HCT116 (cell line): ENCODE measurements around the gene CMBL. TPM values are rescaled to one million over a fixed set of nuclear protein-coding genes. Genes with fewer than 3 reads are reported as not detected.
A peak's percentile ranks its signal among the peaks of the same experiment; 100 is the strongest.

Source experiments
- ATAC-seq: fragments of 200-7000 bp; cut with Tn5 transposase; 2 replicates; pipeline ENCODE4 v1.9.1; 2020; ENCODE audit warnings: mild to moderate bottlenecking, moderate library complexity
- BruUV-seq: library from RNA; stranded (reverse); fragments of 400-500 nt; replicated peaks from 2 replicates; lab custom pipeline; 2021; lab: Mats Ljungman, UMichigan
- CTCF ChIA-PET: fragments of 300-600 bp; sonication (Branson Sonifier 250); formaldehyde crosslinking; loops from one replicate; lab custom pipeline; 2021; ENCODE audit warnings: antibody characterized with exemption; lab: Charles Lee
- POLR2A ChIA-PET: fragments of 300-600, 350-600 bp; sonication (Branson Sonifier 250); formaldehyde crosslinking; loops from one replicate; lab custom pipeline; 2021; ENCODE audit warnings: antibody characterized with exemption; lab: Charles Lee
- RAD21 ChIA-PET, 2 experiments: fragments of 300-600 bp; sonication (Branson Sonifier 250); formaldehyde crosslinking; loops; one replicate each; lab custom pipeline; 2023; ENCODE audit warnings: low total read pairs in 2 of 2; ENCODE audit not compliant: uncharacterized antibody in 2 of 2, unreplicated experiment in 2 of 2, low non-redundant PET in 1 of 2; lab: Charles Lee
- DNase-seq: peaks from one replicate; pipeline ENCODE4 v3.0.0-alpha.2; 2010; ENCODE audit warnings: low read depth, low spot score
- H2AFZ ChIP-seq: fragments of 200-600 bp; shearing (Covaris generic), sonication (generic); 2 replicates; pipeline ENCODE4 v1.6.1; 2017; ENCODE audit warnings: low read depth, mixed run types, mixed read lengths, antibody characterized with exemption, low read length; ENCODE audit not compliant: poor library complexity, severe bottlenecking
- H3K27ac ChIP-seq: 2 replicates; pipeline ENCODE4 v1.5.1; 2012; ENCODE audit warnings: low read depth, low read length
- H3K27me3 ChIP-seq: fragments of 200-600 bp; sonication (generic); 2 replicates; pipeline ENCODE4 v1.6.1; 2016; ENCODE audit warnings: mixed run types, low read length, mixed read lengths; ENCODE audit not compliant: insufficient read depth
- H3K36me3 ChIP-seq, 2 experiments: fragments of 200-500 bp in 1 of 2; fragments of 200-600 bp in 1 of 2; sonication (Bioruptor generic) in 1 of 2; sonication (generic) in 1 of 2; 2 replicates each; pipeline versions ENCODE4 v1.5.1 to v1.6.1; 2014 to 2016; ENCODE audit warnings: low read length in 2 of 2, inconsistent platforms in 1 of 2, mixed read lengths in 1 of 2, mixed run types in 1 of 2; ENCODE audit not compliant: insufficient read depth in 2 of 2, control insufficient read depth in 1 of 2
- H3K4me1 ChIP-seq, 2 experiments: fragments of 200-600 bp in 1 of 2; sonication (generic) in 1 of 2; 2 replicates each; pipeline versions ENCODE4 v1.5.1 to v1.6.1; 2012 to 2017; ENCODE audit warnings: low read length in 2 of 2, inconsistent platforms in 1 of 2, mild to moderate bottlenecking in 1 of 2, mixed read lengths in 1 of 2, mixed run types in 1 of 2, moderate library complexity in 1 of 2; ENCODE audit not compliant: insufficient read depth in 2 of 2, control insufficient read depth in 1 of 2
- H3K4me2 ChIP-seq: fragments of 200-600 bp; sonication (generic); 2 replicates; pipeline ENCODE4 v1.6.1; 2017; ENCODE audit warnings: mixed run types, low read length, mixed read lengths
- H3K4me3 ChIP-seq, 2 experiments: fragments of 200-600 bp in 1 of 2; sonication (generic) in 1 of 2; replicated peaks in 1 of 2; 2 replicates each; pipeline ENCODE4 v1.5.1; 2011 to 2016; ENCODE audit warnings: low read length in 2 of 2, control low read depth in 1 of 2, low read depth in 1 of 2, mild to moderate bottlenecking in 1 of 2, mixed read lengths in 1 of 2, mixed run types in 1 of 2
- H3K79me2 ChIP-seq: fragments of 200-600 bp; sonication (generic); 2 replicates; pipeline ENCODE4 v1.6.1; 2017; ENCODE audit warnings: mild to moderate bottlenecking, mixed run types, low read length, moderate library complexity, mixed read lengths; ENCODE audit not compliant: insufficient read depth
- H3K9ac ChIP-seq: fragments of 200-600 bp; sonication (generic); 2 replicates; pipeline ENCODE4 v1.6.1; 2016; ENCODE audit warnings: low read length, mixed read lengths
- H3K9me2 ChIP-seq: fragments of 200-600 bp; sonication (generic), shearing (Covaris generic); 2 replicates; pipeline ENCODE4 v1.6.1; 2017; ENCODE audit warnings: mixed run types, mild to moderate bottlenecking, moderate library complexity; ENCODE audit not compliant: insufficient read depth
- H3K9me3 ChIP-seq, 2 experiments: fragments of 200-500 bp in 1 of 2; fragments of 200-600 bp in 1 of 2; sonication (Bioruptor generic) in 1 of 2; sonication (generic) in 1 of 2; 2 replicates each; pipeline ENCODE4 v1.6.1; 2014 to 2017; ENCODE audit warnings: low read length in 2 of 2, mixed read lengths in 2 of 2, inconsistent platforms in 1 of 2, low read depth in 1 of 2, mild to moderate bottlenecking in 1 of 2, mixed run types in 1 of 2, moderate library complexity in 1 of 2; ENCODE audit not compliant: control insufficient read depth in 1 of 2, insufficient read depth in 1 of 2
- H4K20me1 ChIP-seq: fragments of 200-600 bp; sonication (generic), shearing (Covaris generic); 2 replicates; pipeline ENCODE4 v1.6.1; 2017; ENCODE audit warnings: mixed run types, mild to moderate bottlenecking, moderate library complexity; ENCODE audit not compliant: insufficient read depth
- CBX3 ChIP-seq: IDR thresholded peaks from 2 replicates; pipeline ENCODE4 v1.6.1; 2012; ENCODE audit warnings: low read depth
- CEBPB ChIP-seq: IDR thresholded peaks from 2 replicates; pipeline ENCODE4 v1.6.1; 2012; ENCODE audit warnings: low read depth
- EGR1 ChIP-seq: IDR thresholded peaks from 2 replicates; pipeline ENCODE4 v1.6.1; 2012; ENCODE audit warnings: low read depth
- ELF1 ChIP-seq: IDR thresholded peaks from 2 replicates; pipeline ENCODE4 v1.6.1; 2012; ENCODE audit warnings: low read depth, borderline replicate concordance
- EZH2 ChIP-seq: fragments of 200-600 bp; sonication (generic); IDR thresholded peaks from 2 replicates; pipeline ENCODE4 v1.6.1; 2017; ENCODE audit warnings: antibody characterized with exemption, mixed run types
- EZH2phosphoT487 ChIP-seq: fragments of 200-600 bp; IDR thresholded peaks from 2 replicates; pipeline ENCODE4 v1.6.1; 2018; ENCODE audit warnings: antibody characterized with exemption, borderline replicate concordance
- FOSL1 ChIP-seq: IDR thresholded peaks from 2 replicates; pipeline ENCODE4 v1.6.1; 2012; ENCODE audit warnings: low read depth
- JUND ChIP-seq: IDR thresholded peaks from 2 replicates; pipeline ENCODE4 v1.6.1; 2012
- POLR2A ChIP-seq: IDR thresholded peaks from 2 replicates; pipeline ENCODE4 v1.7.0; 2011; ENCODE audit warnings: borderline replicate concordance; ENCODE audit not compliant: insufficient read depth, insufficient read length; ENCODE audit errors: extremely low read depth
- POLR2AphosphoS5 ChIP-seq: IDR thresholded peaks from 2 replicates; pipeline ENCODE4 v1.6.1; 2011; ENCODE audit warnings: mild to moderate bottlenecking, low read depth, low read length, moderate library complexity
- SIN3A ChIP-seq: IDR thresholded peaks from 2 replicates; pipeline ENCODE4 v1.6.1; 2012; ENCODE audit warnings: low read depth
- SP1 ChIP-seq: IDR thresholded peaks from 2 replicates; pipeline ENCODE4 v1.6.1; 2012; ENCODE audit warnings: low read depth
- SRF ChIP-seq: IDR thresholded peaks from 2 replicates; pipeline ENCODE4 v1.6.1; 2012; ENCODE audit warnings: low read depth
- TCF7L2 ChIP-seq: IDR thresholded peaks from 2 replicates; pipeline ENCODE4 v1.7.0; 2011; ENCODE audit warnings: borderline replicate concordance, inconsistent platforms; ENCODE audit not compliant: insufficient read depth, insufficient read length; ENCODE audit errors: extremely low read depth
- YY1 ChIP-seq: IDR thresholded peaks from 2 replicates; pipeline ENCODE4 v1.6.1; 2011; ENCODE audit warnings: low read length, low read depth, moderate library complexity, mild to moderate bottlenecking; ENCODE audit not compliant: insufficient replicate concordance; ENCODE audit errors: extremely low read depth
- ZFX ChIP-seq: fragments of 450-650 bp; IDR thresholded peaks from 2 replicates; pipeline ENCODE4 v1.6.1; 2017
- intact Hi-C: fragments of 100-400 bp; cut with micrococcal nuclease; formaldehyde crosslinking; loops from 2 replicates; pipeline ENCODE4 v1.10.0; 2022
- total RNA-seq: library from RNA; stranded (reverse); gene quantifications from one replicate; pipeline ENCODE4 v1.2.1, GENCODE V29; 2021; ENCODE audit not compliant: unreplicated experiment
- TF ChIP-seq, protein P1 (sequence below), 3 experiments: fragments of 200-600 bp in 1 of 3; sonication (generic) in 1 of 3; IDR thresholded peaks in 2 of 3; conservative IDR thresholded peaks in 1 of 3; 2 replicates each; pipeline ENCODE4 v1.5.1; 2012 to 2017; ENCODE audit warnings: low read depth in 2 of 3, low read length in 2 of 3, antibody characterized with exemption in 1 of 3, borderline replicate concordance in 1 of 3, control low read depth in 1 of 3, mild to moderate bottlenecking in 1 of 3, mixed read lengths in 1 of 3, mixed run types in 1 of 3, moderate library complexity in 1 of 3; ENCODE audit not compliant: insufficient read depth in 1 of 3
- TF ChIP-seq, protein P2 (sequence below): IDR thresholded peaks from 2 replicates; pipeline ENCODE4 v1.6.1; 2012
- TF ChIP-seq, protein P3 (sequence below): IDR thresholded peaks from 2 replicates; pipeline ENCODE4 v1.6.1; 2012
- TF ChIP-seq, protein P4 (sequence below): IDR thresholded peaks from 2 replicates; pipeline ENCODE4 v1.6.1; 2011; ENCODE audit warnings: mild to moderate bottlenecking, low read length, moderate library complexity; ENCODE audit not compliant: insufficient replicate concordance; ENCODE audit errors: extremely low read depth

The CMBL gene
- total RNA-seq, 1 experiment from 2014 or later = 51.0 TPM

DNA sequence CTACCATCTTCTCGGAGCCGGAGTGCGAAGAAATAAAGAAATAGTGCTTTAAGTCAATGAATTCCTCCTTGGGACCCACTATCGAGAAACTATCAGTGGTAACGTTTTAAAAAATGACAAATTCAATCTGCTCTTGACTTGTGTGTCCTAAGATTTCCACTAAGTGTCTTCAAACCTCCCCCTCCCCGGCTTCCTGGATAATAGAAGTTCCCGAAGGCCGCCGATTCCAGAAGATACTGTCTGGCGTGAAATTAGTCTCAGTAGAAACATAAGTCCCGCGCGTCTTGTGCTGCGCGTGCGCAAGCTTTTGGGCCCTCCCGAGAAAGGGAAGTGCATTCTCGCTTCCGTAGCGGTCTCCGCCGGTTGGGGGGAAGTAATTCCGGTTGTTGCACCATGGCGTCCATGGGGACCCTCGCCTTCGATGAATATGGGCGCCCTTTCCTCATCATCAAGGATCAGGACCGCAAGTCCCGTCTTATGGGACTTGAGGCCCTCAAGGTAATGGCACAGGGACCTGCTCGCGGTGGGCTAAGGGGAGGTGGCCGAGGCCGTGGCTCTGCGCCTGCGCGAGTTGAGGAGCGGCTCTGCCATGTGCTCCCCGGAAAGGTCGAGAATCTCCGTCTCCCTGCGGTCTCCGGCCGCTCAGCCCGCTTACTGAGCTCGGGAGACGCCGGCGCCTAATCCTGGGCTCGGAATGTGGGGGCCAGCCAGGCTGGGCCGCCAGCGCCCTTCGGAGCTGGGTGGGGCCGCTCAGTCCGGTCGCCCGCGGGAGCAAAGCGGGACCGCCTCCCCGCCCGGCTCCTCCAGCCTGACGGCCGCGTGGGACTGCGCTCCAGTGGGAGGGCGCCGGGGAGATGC is 57.5 kb downstream of the CMBL start, which contains the start of gene CCT5:
TSS of gene CCT5 (plus strand) at position 333 of the 858 bp plus-strand sequence. CDS start at position 394, 61 bp downstream.
- ATAC-seq (peak; percentile 78), DNase-seq (peak; percentile 98)
- peak within 1 kb of the TSS; percentile 89 to 92 for H3K4me3 ChIP-seq
- H3K9ac ChIP-seq = peak within 1 kb of the TSS; percentile 94
- intact Hi-C loops = no loop called here
- peaks cover 82% of the 10 kb centered on the region for H3K79me2 ChIP-seq
- H3K9me2 ChIP-seq = no peaks in the 10 kb centered on the region
- ChIA-PET POLR2A (interaction anchor here (0.8 to 1.9 kb wide), 3 partner anchors 11 to 20 kb away, joined by 3 to 6 read pairs (median 3); no protein-coding TSS in a partner anchor), CTCF (no interaction called here), RAD21 (no interaction called here)
- peaks cover 14 to 24% of the 10 kb centered on the region in 2 experiments; a peak in 3 of 4 replicates for H3K36me3 ChIP-seq
- peaks cover 10 to 20% of the 10 kb centered on the region in 2 experiments; a peak in 3 of 4 replicates for H3K4me1 ChIP-seq
- H3K27me3 ChIP-seq = no peaks in the 10 kb centered on the region
- H3K27ac ChIP-seq = peak within 1 kb of the TSS; percentile 85
- peak within 1 kb of the TSS; percentile 72 for H2AFZ ChIP-seq
- H3K9me3 ChIP-seq = no peaks in the 10 kb centered on the region
- peaks cover 18% of the 10 kb centered on the region for H4K20me1 ChIP-seq
- H3K4me2 ChIP-seq = peak within 1 kb of the TSS; percentile 80
- BruUV-seq = TSS peak; percentile 49
- TF ChIP-seq ZFX (peak; percentile 77), YY1 (peak; percentile 34), POLR2AphosphoS5 (peak; percentile 79), EZH2phosphoT487 (no peak), FOSL1 (no peak), ELF1 (peak; percentile 60), CBX3 (no peak), SP1 (peak; percentile 67), JUND (no peak; the same call in 1 of the 2 replicates), CEBPB (no peak), EGR1 (no peak), TCF7L2 (no peak), SRF (no peak), POLR2A (peak; percentile 51), SIN3A (peak; percentile 17), EZH2 (no peak)
- TF ChIP-seq, protein P1, sequence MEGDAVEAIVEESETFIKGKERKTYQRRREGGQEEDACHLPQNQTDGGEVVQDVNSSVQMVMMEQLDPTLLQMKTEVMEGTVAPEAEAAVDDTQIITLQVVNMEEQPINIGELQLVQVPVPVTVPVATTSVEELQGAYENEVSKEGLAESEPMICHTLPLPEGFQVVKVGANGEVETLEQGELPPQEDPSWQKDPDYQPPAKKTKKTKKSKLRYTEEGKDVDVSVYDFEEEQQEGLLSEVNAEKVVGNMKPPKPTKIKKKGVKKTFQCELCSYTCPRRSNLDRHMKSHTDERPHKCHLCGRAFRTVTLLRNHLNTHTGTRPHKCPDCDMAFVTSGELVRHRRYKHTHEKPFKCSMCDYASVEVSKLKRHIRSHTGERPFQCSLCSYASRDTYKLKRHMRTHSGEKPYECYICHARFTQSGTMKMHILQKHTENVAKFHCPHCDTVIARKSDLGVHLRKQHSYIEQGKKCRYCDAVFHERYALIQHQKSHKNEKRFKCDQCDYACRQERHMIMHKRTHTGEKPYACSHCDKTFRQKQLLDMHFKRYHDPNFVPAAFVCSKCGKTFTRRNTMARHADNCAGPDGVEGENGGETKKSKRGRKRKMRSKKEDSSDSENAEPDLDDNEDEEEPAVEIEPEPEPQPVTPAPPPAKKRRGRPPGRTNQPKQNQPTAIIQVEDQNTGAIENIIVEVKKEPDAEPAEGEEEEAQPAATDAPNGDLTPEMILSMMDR (IDR thresholded peaks at IDR 0.05 in 2 of 3, conservative IDR thresholded peaks at IDR 0.05 in 1 of 3; ENCODE audit: borderline replicate concordance in 1 of 3, insufficient read depth in 1 of 3, low read depth in 2 of 3, low read length in 2 of 3) = no peak
- TF ChIP-seq, protein P2, sequence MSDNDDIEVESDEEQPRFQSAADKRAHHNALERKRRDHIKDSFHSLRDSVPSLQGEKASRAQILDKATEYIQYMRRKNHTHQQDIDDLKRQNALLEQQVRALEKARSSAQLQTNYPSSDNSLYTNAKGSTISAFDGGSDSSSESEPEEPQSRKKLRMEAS = peak; percentile 92
- TF ChIP-seq, protein P3, sequence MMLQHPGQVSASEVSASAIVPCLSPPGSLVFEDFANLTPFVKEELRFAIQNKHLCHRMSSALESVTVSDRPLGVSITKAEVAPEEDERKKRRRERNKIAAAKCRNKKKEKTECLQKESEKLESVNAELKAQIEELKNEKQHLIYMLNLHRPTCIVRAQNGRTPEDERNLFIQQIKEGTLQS = no peak
- TF ChIP-seq, protein P4, sequence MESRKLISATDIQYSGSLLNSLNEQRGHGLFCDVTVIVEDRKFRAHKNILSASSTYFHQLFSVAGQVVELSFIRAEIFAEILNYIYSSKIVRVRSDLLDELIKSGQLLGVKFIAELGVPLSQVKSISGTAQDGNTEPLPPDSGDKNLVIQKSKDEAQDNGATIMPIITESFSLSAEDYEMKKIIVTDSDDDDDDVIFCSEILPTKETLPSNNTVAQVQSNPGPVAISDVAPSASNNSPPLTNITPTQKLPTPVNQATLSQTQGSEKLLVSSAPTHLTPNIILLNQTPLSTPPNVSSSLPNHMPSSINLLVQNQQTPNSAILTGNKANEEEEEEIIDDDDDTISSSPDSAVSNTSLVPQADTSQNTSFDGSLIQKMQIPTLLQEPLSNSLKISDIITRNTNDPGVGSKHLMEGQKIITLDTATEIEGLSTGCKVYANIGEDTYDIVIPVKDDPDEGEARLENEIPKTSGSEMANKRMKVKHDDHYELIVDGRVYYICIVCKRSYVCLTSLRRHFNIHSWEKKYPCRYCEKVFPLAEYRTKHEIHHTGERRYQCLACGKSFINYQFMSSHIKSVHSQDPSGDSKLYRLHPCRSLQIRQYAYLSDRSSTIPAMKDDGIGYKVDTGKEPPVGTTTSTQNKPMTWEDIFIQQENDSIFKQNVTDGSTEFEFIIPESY = no peak
